HL-60/S4 (cell line): ENCODE data around the gene TLX2.

Experiments used
- in situ Hi-C: fragments of 300-500 bp; cut with MboI; formaldehyde crosslinking; loops from 2 replicates; pipeline ENCODE4 v1.14.3; 2022; ENCODE audit warnings: low sequenced_read_pairs

TLX2 gene

DNA sequence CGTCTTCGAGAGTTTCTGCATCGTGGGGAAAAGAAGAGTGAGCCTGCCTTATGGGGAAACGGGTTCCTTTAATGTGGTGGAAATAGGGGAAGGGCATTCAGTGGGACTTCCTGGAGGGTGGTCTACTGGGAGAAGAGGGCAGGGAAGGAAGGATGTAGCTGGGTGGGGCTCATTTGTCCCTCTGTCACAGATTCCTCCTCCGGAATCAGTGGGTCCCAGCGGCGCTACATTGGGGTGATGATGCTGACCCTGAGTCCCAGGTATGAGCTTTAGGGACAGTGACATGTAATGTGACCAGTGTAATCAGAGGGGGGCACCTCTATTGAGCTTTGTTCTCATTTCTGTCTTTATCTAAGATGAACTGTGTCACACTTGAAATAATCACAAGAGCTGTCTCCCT is 17.4 kb downstream of the TLX2 start:
- in situ Hi-C loops: no loop called here

DNA sequence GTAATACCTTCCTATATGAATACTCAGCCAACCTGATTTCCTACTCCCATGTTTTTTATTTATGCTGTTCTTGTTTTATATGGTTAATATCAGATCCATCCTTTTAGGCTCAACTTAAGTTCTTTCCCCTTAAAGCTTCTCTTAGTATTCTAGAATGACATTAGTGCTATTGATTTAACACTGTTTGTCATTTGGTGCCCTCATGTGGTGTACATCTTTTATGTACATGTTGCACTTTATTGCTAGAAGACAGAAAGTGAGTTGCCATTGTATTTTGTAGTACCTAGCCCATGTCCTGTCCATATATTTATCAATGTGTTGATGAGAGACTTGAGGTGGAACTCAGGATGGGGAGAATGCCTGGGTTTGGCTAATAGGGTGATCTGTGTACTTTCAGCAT is 18.0 kb downstream of the TLX2 start:
- in situ Hi-C loops: no loop called here

DNA sequence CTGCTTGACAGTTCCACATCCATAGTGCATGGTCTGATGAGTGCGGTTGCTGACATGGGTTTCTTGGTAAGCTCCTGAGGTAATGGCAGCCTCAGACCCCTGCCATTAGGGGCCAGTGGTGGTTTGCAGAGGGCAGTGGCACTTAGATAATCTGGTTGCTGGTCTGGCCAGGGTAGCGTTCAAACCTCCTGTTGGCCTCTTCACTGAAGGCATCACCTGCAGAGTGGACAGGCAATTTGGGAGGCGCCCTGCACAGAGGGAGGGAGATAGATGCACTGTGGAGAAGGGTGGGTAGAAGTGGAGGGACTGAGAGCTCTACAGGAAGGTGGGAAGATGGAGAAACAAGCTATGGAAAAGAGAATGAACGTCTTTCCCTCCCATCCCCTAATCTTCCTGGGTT is 19.2 kb downstream of the TLX2 start:
- in situ Hi-C loops: no loop called here

DNA sequence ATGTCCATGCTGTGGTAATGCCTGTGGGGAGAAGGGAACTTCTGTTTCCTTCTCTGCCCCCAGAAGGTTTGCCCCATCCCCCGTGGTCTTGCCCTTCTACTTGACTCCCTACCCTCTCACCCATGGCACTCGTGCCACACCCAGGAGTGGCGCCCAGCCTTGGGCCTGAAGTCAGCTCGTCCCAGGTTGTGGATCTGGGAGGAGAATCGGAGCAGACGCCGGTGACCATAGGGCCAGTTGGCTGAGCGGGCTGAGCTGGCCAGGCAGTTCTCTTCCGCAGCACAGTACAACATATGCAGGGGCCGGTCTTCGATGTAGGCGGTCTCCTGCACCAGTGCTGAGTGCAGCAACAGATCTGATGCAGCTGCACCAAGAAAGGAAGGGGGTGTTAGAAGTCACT is 20.2 kb downstream of the TLX2 start:
- in situ Hi-C loops: no loop called here

DNA sequence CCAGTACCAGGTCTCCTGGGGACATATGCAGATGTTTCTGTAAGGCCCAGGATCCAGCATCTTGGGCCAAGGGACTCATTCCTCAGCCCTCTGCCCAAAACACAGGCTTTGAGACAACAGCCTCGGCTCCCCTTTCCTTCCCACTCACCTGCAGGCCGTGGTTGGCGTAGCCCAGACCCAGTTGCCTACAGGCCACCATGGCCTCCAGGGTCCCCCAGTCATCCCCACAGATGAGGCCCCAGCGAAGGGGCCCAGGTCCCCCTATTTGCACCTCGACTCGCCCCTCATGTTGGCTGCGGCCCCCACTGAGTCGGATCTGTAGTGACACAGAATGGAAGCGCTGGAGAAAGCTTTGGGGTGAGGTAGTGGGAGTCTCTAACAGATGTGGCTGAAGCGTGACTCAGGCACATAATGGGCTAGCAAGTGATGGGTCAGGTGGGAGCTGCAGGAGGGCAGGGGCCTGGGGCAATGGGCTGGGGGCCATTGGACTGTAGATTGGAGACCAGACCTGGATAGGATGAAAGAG is 21.3 kb downstream of the TLX2 start:
- in situ Hi-C loops: no loop called here

DNA sequence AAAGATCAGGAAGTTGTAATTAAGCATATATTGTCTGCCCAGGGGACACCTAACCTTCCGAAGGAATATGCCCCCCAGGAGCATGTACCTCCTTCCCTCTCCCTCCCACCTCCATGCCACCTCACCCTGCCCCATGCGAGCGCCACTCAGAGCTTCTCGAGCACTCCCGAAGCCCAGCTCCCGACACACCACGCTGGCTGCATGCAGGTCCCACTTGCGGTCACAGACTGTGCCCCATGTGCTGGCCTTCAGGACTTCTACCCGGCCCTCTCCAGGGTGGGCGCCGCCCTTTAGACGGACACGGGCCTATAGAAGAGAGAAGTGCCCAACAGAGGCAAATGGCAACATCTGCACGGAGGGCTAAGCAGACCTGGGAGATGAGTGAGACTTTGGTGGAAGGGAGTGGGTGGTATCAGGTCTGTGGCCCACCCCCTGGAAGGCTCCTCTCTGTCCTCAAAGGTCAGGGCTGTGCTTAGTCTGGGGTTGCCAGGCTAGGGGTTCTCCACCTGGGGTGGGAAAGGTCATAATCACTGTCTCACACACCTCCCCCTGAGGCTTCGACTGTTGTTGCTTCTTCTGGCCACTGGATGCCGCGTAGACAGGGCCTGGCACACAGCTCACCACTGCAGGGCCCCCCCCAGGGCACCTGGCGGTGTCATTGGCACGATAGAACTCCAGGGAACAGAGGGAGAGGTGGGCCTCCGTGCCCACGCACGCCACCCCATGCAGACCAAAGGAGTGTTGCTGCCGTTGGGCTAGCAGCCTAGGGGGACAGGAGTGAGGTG is 22.1 kb downstream of the TLX2 start:
- in situ Hi-C loops: no loop called here

DNA sequence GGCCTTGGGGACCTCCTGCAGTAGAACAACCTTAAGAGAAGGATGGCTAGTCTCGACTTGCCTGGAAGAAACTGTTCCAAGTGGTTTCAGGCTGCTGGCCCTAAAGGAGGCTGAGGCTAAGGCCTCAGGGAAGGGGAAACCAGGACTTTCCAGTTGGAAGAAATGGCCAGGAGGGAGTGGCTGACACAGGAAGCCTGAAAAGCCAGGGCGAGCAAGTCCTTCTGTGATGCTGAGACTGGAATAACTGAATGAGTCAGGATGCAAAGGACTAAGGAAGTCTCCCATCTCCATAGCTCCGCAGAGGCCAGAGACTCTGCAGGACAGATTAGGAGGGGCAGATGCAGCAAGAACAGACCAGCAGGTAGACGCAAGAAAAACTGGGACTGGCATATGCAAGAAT is 22.9 kb downstream of the TLX2 start:
- in situ Hi-C loops: no loop called here

GRCh38 chr2:74538881-74539339 is 24.7 kb downstream of the TLX2 start:
- in situ Hi-C loops: no loop called here

DNA sequence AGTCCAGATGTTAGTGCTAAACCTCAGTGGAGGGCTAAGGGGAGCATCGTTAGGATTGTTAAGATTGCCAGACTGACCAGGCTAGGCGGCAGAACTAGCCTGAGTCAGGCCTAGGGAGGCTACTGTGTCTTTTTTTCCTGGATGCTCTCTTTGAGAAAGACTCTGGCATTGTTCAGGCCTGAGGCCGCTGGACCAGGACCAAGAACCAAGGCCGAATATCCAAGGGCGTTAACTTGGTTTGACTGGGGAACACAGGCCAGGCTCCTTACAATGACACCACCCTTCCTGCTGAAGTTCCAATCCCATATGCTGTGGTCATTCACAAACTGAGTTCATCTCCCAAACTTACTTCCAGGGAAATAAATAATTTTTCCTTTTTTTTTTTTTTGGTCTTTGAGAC is 26.0 kb downstream of the TLX2 start:
- in situ Hi-C loops: no loop called here

GRCh38 chr2:74542978-74543377 is 28.7 kb downstream of the TLX2 start:
- in situ Hi-C loops: no loop called here

DNA sequence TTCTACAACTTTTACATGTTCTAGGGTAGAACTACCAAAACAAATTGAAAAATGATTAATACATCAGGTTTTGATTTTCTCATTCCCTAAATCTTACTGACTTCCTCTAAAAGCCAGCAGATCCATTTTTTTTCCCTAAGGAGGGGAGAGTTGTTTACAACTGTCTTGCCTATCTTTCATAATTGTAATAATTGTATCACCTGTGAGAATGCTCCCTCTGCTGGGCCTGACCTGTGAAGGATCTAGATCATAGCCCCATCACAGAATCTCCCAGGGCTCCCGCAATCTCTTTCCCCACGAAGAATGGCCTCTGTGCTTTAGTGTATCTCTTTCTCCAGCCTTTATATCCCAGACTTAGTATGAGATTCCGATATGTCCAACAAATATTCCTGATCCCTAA is 30.4 kb downstream of the TLX2 start:
- in situ Hi-C loops: no loop called here

DNA sequence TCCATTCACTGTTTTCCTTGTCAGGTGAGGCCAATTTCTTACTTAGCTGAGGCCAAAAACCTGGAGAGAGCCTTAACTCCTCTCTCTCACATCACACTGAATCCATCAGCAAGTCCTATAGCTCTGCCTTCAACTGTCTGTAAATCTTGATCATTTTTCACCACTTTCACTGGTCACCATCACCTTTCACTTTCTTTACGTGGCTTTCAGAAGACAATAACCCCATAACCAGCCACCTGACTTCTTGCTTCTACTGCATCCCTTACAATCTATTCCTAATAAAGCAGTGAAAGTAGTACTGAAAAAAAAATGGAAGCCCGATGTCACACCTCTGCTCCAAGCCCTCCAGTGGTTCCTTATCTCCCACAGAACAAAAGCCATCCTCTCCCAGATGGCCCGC is 31.8 kb downstream of the TLX2 start:
- in situ Hi-C loops: no loop called here

GRCh38 chr2:74548285-74548899 is 34.1 kb downstream of the TLX2 start:
- in situ Hi-C loops: no loop called here

DNA sequence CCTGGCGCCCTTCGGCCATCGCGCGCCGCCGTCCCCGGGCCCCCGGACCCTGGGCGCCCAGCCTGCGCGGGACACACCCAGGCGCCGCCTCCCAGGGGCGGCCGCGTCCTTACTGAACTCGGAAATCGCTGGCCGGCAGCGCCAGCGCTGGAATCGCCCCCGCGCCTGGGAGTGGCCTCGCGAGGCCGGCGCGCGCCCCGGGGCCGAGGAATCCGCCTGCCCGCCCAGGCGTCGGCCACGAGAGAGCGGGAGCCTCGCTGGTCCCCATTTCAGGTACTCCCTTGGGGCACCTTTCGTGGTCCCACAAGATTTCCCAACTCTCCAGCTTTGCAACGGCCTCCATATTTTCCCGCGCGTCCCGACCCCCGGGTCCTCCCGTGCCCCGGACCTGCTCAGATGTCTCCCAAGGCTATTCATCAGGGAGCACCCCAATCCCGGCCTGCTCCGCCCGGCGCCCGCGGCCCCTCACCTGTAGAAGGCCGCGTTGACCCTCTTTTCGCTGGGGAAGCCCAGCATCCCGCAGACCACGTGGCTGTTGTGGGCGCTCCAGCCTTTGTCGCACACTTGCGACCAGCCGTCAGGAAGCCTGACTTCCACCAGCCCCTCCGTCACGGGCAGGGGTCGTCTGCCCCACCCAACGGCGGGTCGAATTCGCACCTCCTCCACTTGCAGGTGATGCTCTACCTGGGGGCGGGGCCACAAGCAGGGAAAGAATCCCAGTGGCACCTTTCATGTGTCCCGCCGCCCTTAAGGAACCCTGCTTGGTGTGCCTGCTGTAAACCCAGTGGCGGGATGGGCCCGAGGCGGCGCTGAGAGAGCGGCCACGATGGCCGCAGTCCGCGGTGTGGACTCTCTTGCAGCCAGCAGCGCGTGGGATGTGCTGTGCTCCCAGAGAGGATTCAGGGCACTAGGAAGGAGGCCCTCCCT is 34.9 kb downstream of the TLX2 start:
- in situ Hi-C loops: no loop called here

GRCh38 chr2:74550231-74550630 is 36.0 kb downstream of the TLX2 start:
- in situ Hi-C loops: no loop called here

DNA sequence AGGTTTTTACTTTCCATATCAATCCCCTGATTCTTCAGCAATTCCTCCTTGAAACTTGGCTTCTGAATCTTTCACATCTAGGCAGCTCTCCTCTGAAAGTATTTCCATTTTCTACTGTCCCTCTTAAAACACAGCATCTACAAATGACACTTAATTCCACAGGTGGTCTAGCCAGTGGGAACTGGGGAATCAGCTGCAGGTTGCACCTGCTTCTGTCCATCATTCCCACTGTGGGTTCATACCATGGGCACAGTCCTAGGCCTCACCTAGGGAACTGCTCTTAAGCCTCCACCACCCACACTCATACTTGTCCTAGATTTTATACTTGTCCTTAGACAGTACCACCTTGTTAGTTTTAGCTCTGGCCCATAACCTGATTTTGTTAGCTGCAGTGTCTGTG is 37.3 kb downstream of the TLX2 start:
- in situ Hi-C loops: no loop called here

DNA sequence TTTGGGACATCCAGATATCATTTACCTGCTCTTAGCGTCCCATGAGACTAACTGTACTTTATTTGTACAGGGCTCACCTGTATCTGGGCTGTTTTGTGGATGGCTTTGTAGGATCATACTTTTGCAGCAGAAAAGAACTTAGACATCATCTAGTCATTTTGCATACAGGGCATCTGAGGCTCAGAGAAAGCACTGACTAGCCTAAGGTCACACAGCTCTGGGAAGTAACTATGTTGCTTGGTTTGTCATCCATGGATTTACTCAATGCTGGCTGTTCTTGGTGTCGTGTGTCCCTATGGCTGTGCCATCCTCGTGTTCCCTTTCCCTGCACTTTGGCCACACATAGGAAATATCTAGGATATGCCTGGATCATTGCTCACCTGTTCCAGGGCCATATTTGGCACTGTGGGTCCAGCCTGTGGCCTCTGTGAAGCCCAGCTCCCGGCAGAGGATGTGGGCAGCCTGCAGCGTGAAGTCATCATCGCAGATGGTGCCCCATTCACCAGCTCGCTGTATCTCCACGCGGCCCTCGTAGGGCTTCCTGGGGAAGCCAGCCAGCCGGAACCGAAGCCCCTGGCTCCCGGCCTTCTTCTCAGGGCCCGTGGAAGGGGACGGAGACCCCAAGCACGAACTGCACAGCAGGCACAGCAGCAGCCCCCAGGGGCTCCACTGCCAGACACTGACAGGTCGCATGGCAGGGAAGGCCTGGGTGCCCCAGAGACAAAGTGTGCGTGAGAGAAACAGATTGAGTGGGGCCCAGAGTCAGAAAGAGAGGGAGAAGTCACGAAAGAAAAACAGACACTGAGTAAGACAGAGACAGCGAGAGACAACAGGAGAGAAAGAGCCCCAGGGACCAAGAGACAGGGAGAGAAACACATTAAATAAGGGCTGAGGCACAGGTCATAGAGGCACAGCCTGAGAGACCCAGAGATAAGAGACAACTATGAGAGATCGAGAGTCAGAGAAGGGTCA is 38.0 kb downstream of the TLX2 start:
- in situ Hi-C loops: no loop called here

DNA sequence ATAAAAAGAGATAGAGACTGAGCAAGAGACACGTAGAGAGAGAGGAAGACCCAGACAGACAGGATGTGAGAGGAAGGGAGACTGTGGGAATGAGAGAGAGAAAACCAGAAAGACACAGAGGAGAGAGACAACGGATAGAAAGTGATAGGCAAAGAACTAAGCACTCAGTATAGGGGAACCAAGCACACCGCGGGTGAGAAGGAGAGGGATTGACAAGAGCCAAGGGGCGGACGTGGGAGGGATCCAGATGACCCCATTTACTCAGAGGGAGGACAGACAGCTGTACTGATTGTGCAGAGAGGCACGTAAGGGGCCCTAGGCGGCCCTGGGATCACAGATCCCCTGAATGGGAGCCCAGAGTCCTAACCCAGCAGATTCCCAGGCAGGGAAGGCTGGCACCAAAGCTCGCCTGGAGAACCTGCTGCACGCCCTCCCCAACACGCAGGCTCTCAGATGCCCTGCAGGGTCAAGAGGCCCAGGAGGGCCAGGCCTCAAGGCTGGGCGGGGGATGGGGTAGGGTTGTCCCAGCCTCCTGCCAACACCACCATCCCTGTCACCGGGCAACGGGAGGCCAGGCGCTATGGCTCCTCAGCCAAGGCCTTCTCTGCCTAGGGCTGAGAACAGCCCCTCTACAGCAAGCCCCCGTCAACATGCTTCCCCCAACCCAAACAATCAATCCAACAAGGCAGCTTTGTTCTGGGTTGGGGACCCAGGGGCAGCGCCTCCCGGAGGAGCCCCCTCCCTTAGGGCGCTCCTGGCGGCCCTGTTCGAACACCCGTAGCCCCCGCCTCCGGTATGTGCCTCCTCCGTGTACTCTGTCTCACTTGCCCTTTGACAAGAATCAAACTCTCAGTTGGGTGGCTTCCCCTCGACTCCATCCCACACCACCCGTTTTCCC is 38.9 kb downstream of the TLX2 start:
- in situ Hi-C loops: no loop called here
